Nephron (organoid): ENCODE measurements around the gene GLYATL3.

Experiments used
- H3K27ac Mint-ChIP-seq, 3 experiments: 2 replicates each; pipeline ENCODE4 v1.8.0; 2020; ENCODE audit warnings: mixed read lengths in 3 of 3, mild to moderate bottlenecking in 2 of 3, moderate library complexity in 1 of 3
- H3K27me3 Mint-ChIP-seq: 2 replicates; pipeline ENCODE4 v1.8.0; 2021; ENCODE audit warnings: low read depth, mild to moderate bottlenecking, moderate library complexity, mixed read lengths
- H3K36me3 Mint-ChIP-seq: 2 replicates; pipeline ENCODE4 v1.8.0; 2020; ENCODE audit warnings: low read depth, mixed read lengths
- H3K4me1 Mint-ChIP-seq: 2 replicates; pipeline ENCODE4 v1.8.0; 2020; ENCODE audit warnings: mixed read lengths
- H3K4me3 Mint-ChIP-seq, 3 experiments: 2 replicates each; pipeline ENCODE4 v1.8.0; 2020; ENCODE audit warnings: mild to moderate bottlenecking in 3 of 3, mixed read lengths in 3 of 3, moderate library complexity in 2 of 3
- H3K9me3 Mint-ChIP-seq: 2 replicates; pipeline ENCODE4 v1.8.0; 2020; ENCODE audit warnings: mixed read lengths
- CTCF ChIP-seq, 3 experiments: fragments of 200-600 bp; sonication (generic); IDR thresholded peaks; one replicate each; pipeline ENCODE4 v1.5.0; 2021; ENCODE audit warnings: antibody characterized with exemption in 3 of 3; ENCODE audit not compliant: unreplicated experiment in 3 of 3

Gene GLYATL3

GRCh38 chr6:49539102-49539501 is 39.4 kb downstream of the GLYATL3 start:
- no peak for TF ChIP-seq CTCF (IDR thresholded peaks at IDR 0.05; ENCODE audit: unreplicated experiment in 3 of 3)
- Mint-ChIP-seq H3K27ac (no peak overlapping the region), H3K36me3 (no peaks in the 10 kb centered on the region), H3K4me3 (no peak overlapping the region), H3K4me1 (no peaks in the 10 kb centered on the region), H3K27me3 (no peaks in the 10 kb centered on the region), H3K9me3 (no peaks in the 10 kb centered on the region)

GRCh38 chr6:49540614-49541013 is 40.9 kb downstream of the GLYATL3 start:
- H3K36me3 Mint-ChIP-seq, result no peaks in the 10 kb centered on the region
- H3K27me3 Mint-ChIP-seq, result no peaks in the 10 kb centered on the region
- H3K27ac Mint-ChIP-seq, result no peak overlapping the region
- no peak overlapping the region for H3K4me3 Mint-ChIP-seq
- no peaks in the 10 kb centered on the region for H3K4me1 Mint-ChIP-seq
- no peak for TF ChIP-seq CTCF (IDR thresholded peaks at IDR 0.05; ENCODE audit: unreplicated experiment in 3 of 3)
- no peaks in the 10 kb centered on the region for H3K9me3 Mint-ChIP-seq

- H3K27ac Mint-ChIP-seq, result no peak overlapping the region
- no peaks in the 10 kb centered on the region for H3K9me3 Mint-ChIP-seq
- H3K4me3 Mint-ChIP-seq, result no peak overlapping the region
- TF ChIP-seq CTCF (IDR thresholded peaks at IDR 0.05; ENCODE audit: unreplicated experiment in 3 of 3), result no peak
- H3K27me3 Mint-ChIP-seq, result no peaks in the 10 kb centered on the region
- H3K36me3 Mint-ChIP-seq, result no peaks in the 10 kb centered on the region
- no peaks in the 10 kb centered on the region for H3K4me1 Mint-ChIP-seq
These were observed 41.5 kb downstream of the GLYATL3 start for GRCh38 chr6:49541210-49541724.

- Mint-ChIP-seq H3K4me1 (no peaks in the 10 kb centered on the region), H3K9me3 (no peaks in the 10 kb centered on the region), H3K27me3 (no peaks in the 10 kb centered on the region), H3K36me3 (no peaks in the 10 kb centered on the region), H3K27ac (no peak overlapping the region), H3K4me3 (no peak overlapping the region)
- no peak for TF ChIP-seq CTCF (IDR thresholded peaks at IDR 0.05; ENCODE audit: unreplicated experiment in 3 of 3)
These were observed 42.2 kb downstream of the GLYATL3 start for GRCh38 chr6:49541936-49542335.

- no peaks in the 10 kb centered on the region for H3K9me3 Mint-ChIP-seq
- peaks cover 1% of the 10 kb centered on the region for H3K27me3 Mint-ChIP-seq
- no peak for TF ChIP-seq CTCF (IDR thresholded peaks at IDR 0.05; ENCODE audit: unreplicated experiment in 3 of 3)
- no peak overlapping the region for H3K4me3 Mint-ChIP-seq
- no peak overlapping the region for H3K27ac Mint-ChIP-seq
- H3K36me3 Mint-ChIP-seq, result no peaks in the 10 kb centered on the region
- H3K4me1 Mint-ChIP-seq, result no peaks in the 10 kb centered on the region
These were observed 43.5 kb downstream of the GLYATL3 start for GRCh38 chr6:49543087-49543858.

GRCh38 chr6:49546331-49546730 is 46.6 kb downstream of the GLYATL3 start:
- Mint-ChIP-seq H3K4me1 (peaks cover 9% of the 10 kb centered on the region), H3K36me3 (no peaks in the 10 kb centered on the region), H3K4me3 (no peak overlapping the region), H3K27ac (no peak overlapping the region), H3K9me3 (no peaks in the 10 kb centered on the region), H3K27me3 (peaks cover 32% of the 10 kb centered on the region)
- TF ChIP-seq CTCF (IDR thresholded peaks at IDR 0.05; ENCODE audit: unreplicated experiment in 3 of 3), result no peak
